Ovary (tissue), 9 donors: ENCODE measurements around the gene RASGRF2. TPM values are rescaled to one million over a fixed set of nuclear protein-coding genes. Genes with fewer than 3 reads are reported as not detected.

Source experiments
- DNase-seq, 5 donors: peaks; one replicate each; pipeline ENCODE4 v3.0.0-alpha.2; 2019 to 2020
- H3K27ac ChIP-seq, 2 donors: fragments of 200-600 bp; one replicate each; pipeline versions ENCODE4 v1.5.1 to v1.8.0; 2019 to 2022
- H3K27me3 ChIP-seq: fragments of 200-600 bp; one replicate; pipeline ENCODE4 v1.8.0; 2022
- H3K36me3 ChIP-seq: fragments of 200-600 bp; sonication (generic); one replicate; pipeline ENCODE4 v1.5.1; 2019
- H3K4me1 ChIP-seq: one replicate; pipeline ENCODE4 v1.8.1; 2013; ENCODE audit warnings: mild to moderate bottlenecking, moderate library complexity; ENCODE audit not compliant: insufficient read depth
- H3K4me3 ChIP-seq: fragments of 200-600 bp; sonication (generic); one replicate; pipeline ENCODE4 v1.5.1; 2017
- H3K9me3 ChIP-seq, 2 donors: fragments of 200-600 bp in 1 of 2; sonication (generic) in 1 of 2; one replicate each; pipeline versions ENCODE4 v1.5.1 to v1.8.1; 2013 to 2019; ENCODE audit warnings: mild to moderate bottlenecking in 1 of 2, moderate library complexity in 1 of 2
- CTCF ChIP-seq, 3 donors: fragments of 450-650 bp in 2 of 3; fragments of 200-600 bp in 1 of 3; IDR thresholded peaks; one replicate each; pipeline versions ENCODE4 v1.5.1 to v1.8.0; 2016 to 2022; ENCODE audit warnings: antibody characterized with exemption in 3 of 3, mild to moderate bottlenecking in 1 of 3
- EP300 ChIP-seq: sonication (generic); formaldehyde crosslinking; IDR thresholded peaks from one replicate; pipeline ENCODE4 v1.6.1; 2017; ENCODE audit warnings: antibody characterized with exemption
- POLR2A ChIP-seq: fragments of 450-650 bp; IDR thresholded peaks from one replicate; pipeline ENCODE4 v1.6.1; 2017; ENCODE audit warnings: antibody characterized with exemption, mild to moderate bottlenecking, moderate library complexity
- WGBS, 3 donors: extraction: QIAGEN DNeasy Blood & Tissue Kit in 1 of 3; methylation state at CpG; one replicate each; pipeline versions ENCODE4 v1.1.5 to v1.1.7; 2013 to 2017; 5-methylcytosine and 5-hydroxymethylcytosine counted together
- intact Hi-C, 4 donors: fragments of 100-400 bp; cut with DNase I; formaldehyde crosslinking; loops; one replicate each; pipeline versions ENCODE4 v1.11.0 to v1.15.1; 2022 to 2023
- polyA plus RNA-seq, 2 donors: library from polyadenylated mRNA; stranded (reverse); fragments of 200-250 nt in 1 of 2; fragments of 350-450 nt in 1 of 2; fragmentation: Illumina TruSeq in 1 of 2; extraction: RNeasy Lipid Tissue Mini Kit (QIAGEN cat#74804) in 1 of 2; gene quantifications; one replicate each; pipeline ENCODE4 v1.2.3, GENCODE V29; 2013 to 2014
- total RNA-seq, 7 donors: library from RNA; depleted of rRNA in 2 of 7; stranded (reverse); fragments of >200 nt in 2 of 7; fragmentation: NEBNext Ultra II Directional in 3 of 7; extraction: Animal tissue kit (Norgen Biotek cat#: 25700) in 3 of 7; gene quantifications; one replicate each; pipeline versions ENCODE4 v1.1.0 to v1.2.4, GENCODE V29; 2016 to 2023
- donor health status: DM: no; HTN: no; CAD: no; lungs with moderate emphysema.
- donor health status: DM: no; HTN: no; CAD: no.
- donor health status: Bipolar disorder and iron deficiency.
- donor health status: DM: yes; HTN: yes; CAD: no.
- donor health status: DM: no; HTN: no; CAD: no.
- donor health status: DM: yes; HTN: yes; CAD: no.

Gene RASGRF2
- total and polyA plus RNA-seq, 9 donors: 8.6 to 55.1 (median 23.0) TPM

- no peak for DNase-seq
- no peaks in the 10 kb centered on the region for H3K27me3 ChIP-seq
- no peaks in the 10 kb centered on the region for H3K4me1 ChIP-seq
- no peak overlapping the region for H3K4me3 ChIP-seq
- no peak for TF ChIP-seq EP300
- TF ChIP-seq POLR2A: no peak
- TF ChIP-seq CTCF (IDR thresholded peaks at IDR 0.05): no peak
- intact Hi-C loops: no loop called here
- no peak overlapping the region for H3K27ac ChIP-seq
- no peaks in the 10 kb centered on the region for H3K9me3 ChIP-seq
- WGBS, 3 donors: 93 to 95% (median 93%) methylated on average over 3 of the region's 3 CpGs
- no peaks in the 10 kb centered on the region for H3K36me3 ChIP-seq
These were observed 137.6 kb downstream of the RASGRF2 start for GRCh38 chr5:81097713-81098112.

GRCh38 chr5:81105261-81105877, 145.2 kb downstream of the RASGRF2 start:
- TF ChIP-seq EP300 (no peak), CTCF (IDR thresholded peaks at IDR 0.05) (no peak), POLR2A (no peak)
- Histone ChIP-seq H3K4me1 (no peaks in the 10 kb centered on the region), H3K9me3 (no peaks in the 10 kb centered on the region), H3K36me3 (no peaks in the 10 kb centered on the region), H3K27ac (no peak overlapping the region), H3K27me3 (no peaks in the 10 kb centered on the region), H3K4me3 (no peak overlapping the region)
- 93% methylated on average over 5 of the region's 5 CpGs for WGBS, 3 donors
- intact Hi-C loops: no loop called here
- no peak for DNase-seq

DNA sequence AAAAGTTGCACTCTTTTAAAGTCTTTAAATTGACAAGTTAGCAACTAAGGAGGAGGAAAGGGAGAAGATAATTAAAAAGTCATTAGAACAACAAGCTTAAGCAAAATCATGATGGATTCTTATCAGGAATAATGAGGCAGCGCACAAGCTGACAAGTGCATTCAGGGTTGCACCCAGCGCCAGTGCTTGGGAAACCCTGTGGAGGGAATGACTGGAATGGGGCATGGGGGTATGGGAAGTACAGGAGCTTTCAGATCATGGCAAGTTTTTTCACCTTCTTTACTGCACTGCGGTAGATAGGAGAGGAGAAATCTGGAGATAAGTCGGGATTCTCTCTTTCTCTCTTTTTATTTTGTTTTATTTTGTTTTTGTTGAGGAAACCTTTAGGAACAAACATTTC, 155.1 kb downstream of the RASGRF2 start:
- Histone ChIP-seq H3K9me3 (no peaks in the 10 kb centered on the region), H3K27me3 (no peaks in the 10 kb centered on the region), H3K4me1 (no peaks in the 10 kb centered on the region), H3K4me3 (no peak overlapping the region), H3K36me3 (no peaks in the 10 kb centered on the region), H3K27ac (no peak overlapping the region)
- intact Hi-C loops: no loop called here
- WGBS, 3 donors: 54 to 86% (median 78%) methylated on average over 4 of the region's 4 CpGs
- DNase-seq: no peak
- TF ChIP-seq EP300 (no peak), CTCF (IDR thresholded peaks at IDR 0.05) (no peak), POLR2A (no peak)

- Histone ChIP-seq H3K27me3 (no peaks in the 10 kb centered on the region), H3K27ac (no peak overlapping the region), H3K9me3 (no peaks in the 10 kb centered on the region), H3K36me3 (no peaks in the 10 kb centered on the region), H3K4me1 (no peaks in the 10 kb centered on the region), H3K4me3 (no peak overlapping the region)
- 82 to 93% (median 88%) methylated on average over 3 of the region's 3 CpGs for WGBS, 3 donors
- no peak for DNase-seq
- intact Hi-C loops: no loop called here
- TF ChIP-seq CTCF (IDR thresholded peaks at IDR 0.05) (no peak), POLR2A (no peak), EP300 (no peak)
These were observed 157.4 kb downstream of the RASGRF2 start for GRCh38 chr5:81117566-81117965.
